CD4-positive, alpha-beta memory T cell (primary cell): ENCODE results near the gene DYNLT2B. TPM values are rescaled to one million over a fixed set of nuclear protein-coding genes. Genes with fewer than 3 reads are reported as not detected.
A peak's percentile ranks its signal among the peaks of the same experiment; 100 is the strongest.
"Not testable (repeated sequence)": the region's sequence is repeated elsewhere in the genome, so short reads cannot be mapped to it uniquely, and the experiment has no call there.

Experiments used
- CTCF ChIA-PET: fragments of 350-600 bp; sonication (Branson Sonifier 250); formaldehyde crosslinking; loops from one replicate; lab custom pipeline; 2021; ENCODE audit warnings: inconsistent platforms; ENCODE audit not compliant: partially characterized antibody; lab: Charles Lee
- POLR2A ChIA-PET: fragments of 350-600 bp; sonication (Branson Sonifier 250); formaldehyde crosslinking; loops from one replicate; lab custom pipeline; 2021; ENCODE audit not compliant: partially characterized antibody; lab: Charles Lee
- DNase-seq, 5 donors: peaks; one replicate each; pipeline versions ENCODE4 v3.0.0 to v3.0.0-alpha.2; 2020 to 2022; ENCODE audit warnings: mixed read lengths in 1 of 5
- H3K27ac ChIP-seq: one replicate; pipeline ENCODE4 v1.7.0; 2013; ENCODE audit warnings: low read depth, low read length
- H3K27me3 ChIP-seq: 2 replicates; pipeline ENCODE4 v1.7.0; 2013; ENCODE audit warnings: mild to moderate bottlenecking, low read length, moderate library complexity; ENCODE audit not compliant: insufficient read depth
- H3K36me3 ChIP-seq: 2 replicates; pipeline ENCODE4 v1.7.0; 2013; ENCODE audit warnings: mild to moderate bottlenecking, low read length, moderate library complexity; ENCODE audit not compliant: insufficient read depth
- H3K4me1 ChIP-seq: 2 replicates; pipeline ENCODE4 v1.7.0; 2013; ENCODE audit warnings: mild to moderate bottlenecking, low read length, moderate library complexity; ENCODE audit not compliant: insufficient read depth
- H3K4me3 ChIP-seq, 2 donors: one replicate each; pipeline ENCODE4 v1.7.0; 2013; ENCODE audit warnings: low read length in 2 of 2, mild to moderate bottlenecking in 1 of 2
- H3K9me3 ChIP-seq, 2 donors: one replicate each; pipeline ENCODE4 v1.7.0; 2013; ENCODE audit warnings: low read length in 2 of 2, control low read depth in 1 of 2; ENCODE audit not compliant: control insufficient read depth in 1 of 2
- H3K27ac Mint-ChIP-seq, 7 donors: one replicate each; pipeline ENCODE4 v1.8.0; 2020 to 2021; ENCODE audit warnings: mixed read lengths in 7 of 7, mild to moderate bottlenecking in 6 of 7, inconsistent platforms in 3 of 7, moderate library complexity in 3 of 7
- H3K27me3 Mint-ChIP-seq, 2 donors: one replicate each; pipeline ENCODE4 v1.8.0; 2020 to 2021; ENCODE audit warnings: mixed read lengths in 2 of 2
- H3K36me3 Mint-ChIP-seq, 2 donors: one replicate each; pipeline ENCODE4 v1.8.0; 2020 to 2021; ENCODE audit warnings: mixed read lengths in 2 of 2, inconsistent platforms in 1 of 2, mild to moderate bottlenecking in 1 of 2
- H3K4me1 Mint-ChIP-seq, 4 donors: one replicate each; pipeline ENCODE4 v1.8.0; 2020 to 2021; ENCODE audit warnings: mixed read lengths in 4 of 4, mild to moderate bottlenecking in 1 of 4
- H3K4me3 Mint-ChIP-seq, 8 donors: one replicate each; pipeline ENCODE4 v1.8.0; 2020 to 2021; ENCODE audit warnings: mixed read lengths in 8 of 8, mild to moderate bottlenecking in 7 of 8, moderate library complexity in 6 of 8, inconsistent platforms in 3 of 8
- H3K9me3 Mint-ChIP-seq, 8 donors: one replicate each; pipeline ENCODE4 v1.8.0; 2020 to 2021; ENCODE audit warnings: mixed read lengths in 8 of 8, mild to moderate bottlenecking in 5 of 8, inconsistent platforms in 3 of 8, moderate library complexity in 1 of 8
- intact Hi-C: fragments of 100-400 bp; cut with micrococcal nuclease; formaldehyde crosslinking; loops from one replicate; pipeline ENCODE4 v1.15.1; 2023
- polyA plus RNA-seq, 2 donors: library from polyadenylated mRNA; unstranded; fragments of 300-500 nt; fragmentation: Illumina TruSeq; gene quantifications; one replicate each; pipeline ENCODE4 v1.2.3, GENCODE V29; 2021
- total RNA-seq, 2 experiments: library from RNA; stranded (reverse); gene quantifications; one replicate each; pipeline ENCODE4 v1.2.3, GENCODE V29; 2021

Gene DYNLT2B
- total and polyA plus RNA-seq, 4 experiments from 2014 or later = 6.0 to 31.1 (median 12.9) TPM

DNA sequence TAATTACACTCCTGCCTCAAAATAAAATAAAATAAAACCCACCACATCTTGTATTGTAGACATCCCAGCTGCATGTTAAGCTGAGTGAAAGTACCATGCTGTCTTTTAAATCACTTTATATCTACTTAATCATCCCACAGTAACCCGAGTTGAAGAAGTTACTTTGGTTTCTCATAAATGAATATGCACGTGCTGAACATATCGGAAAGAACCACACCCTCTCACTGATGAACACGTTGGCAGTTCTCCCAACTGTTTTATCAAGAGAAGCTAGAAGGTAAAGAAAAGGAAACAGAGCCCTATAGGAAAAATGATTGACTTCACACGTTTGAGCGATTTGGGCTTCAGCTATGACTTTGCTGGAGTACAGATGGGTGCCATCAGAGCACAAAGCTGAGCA, 36.1 kb upstream of the DYNLT2B start:
- Mint-ChIP-seq H3K36me3 (peaks cover 42 to 56% of the 10 kb centered on the region in 2 donors), H3K4me3 (no peak overlapping the region), H3K4me1 (peaks cover 0 to 10% (median 5%) of the 10 kb centered on the region in 4 donors), H3K27me3 (no peaks in the 10 kb centered on the region), H3K27ac (no peak overlapping the region), H3K9me3 (no peaks in the 10 kb centered on the region)
- no peak for DNase-seq
- Histone ChIP-seq H3K9me3 (no peaks in the 10 kb centered on the region), H3K27ac (no peak overlapping the region), H3K36me3 (peaks cover 42% of the 10 kb centered on the region), H3K4me3 (no peak overlapping the region), H3K27me3 (no peaks in the 10 kb centered on the region), H3K4me1 (peaks cover 4% of the 10 kb centered on the region)
- ChIA-PET CTCF (no interaction called here), POLR2A (interaction anchor here (1.1 kb wide), 1 partner anchor 37 kb away, joined by 3 read pairs; no protein-coding TSS in a partner anchor)
- intact Hi-C loops = no loop called here

DNA sequence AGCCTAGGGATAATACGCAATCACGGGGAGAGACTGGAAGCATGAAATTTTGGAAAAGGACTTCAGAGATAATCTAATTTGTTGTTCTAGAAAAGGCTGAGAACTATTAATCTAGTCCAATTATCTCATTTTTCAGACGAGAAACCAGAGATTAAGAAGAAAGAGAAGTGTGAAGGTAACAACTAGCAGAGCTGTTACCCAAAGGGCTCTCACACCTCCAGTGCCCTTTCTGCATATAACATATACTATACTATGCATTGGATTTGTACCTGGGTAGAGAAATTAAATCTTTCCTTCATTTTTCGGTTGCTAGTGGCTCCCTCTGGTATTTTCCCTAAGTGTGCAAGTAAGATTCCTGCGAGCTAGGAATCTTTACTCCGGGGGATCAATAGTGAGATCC, 33.5 kb upstream of the DYNLT2B start:
- H3K9me3 ChIP-seq = no peaks in the 10 kb centered on the region
- peaks cover 26% of the 10 kb centered on the region for H3K36me3 ChIP-seq
- H3K4me1 ChIP-seq = no peaks in the 10 kb centered on the region
- Mint-ChIP-seq H3K36me3 (peaks cover 43 to 52% of the 10 kb centered on the region in 2 donors), H3K4me1 (no peaks in the 10 kb centered on the region), H3K27ac (no peak overlapping the region), H3K9me3 (no peaks in the 10 kb centered on the region), H3K4me3 (no peak overlapping the region), H3K27me3 (no peaks in the 10 kb centered on the region)
- intact Hi-C loops = no loop called here
- no peak overlapping the region for H3K27ac ChIP-seq
- ChIA-PET CTCF (no interaction called here), POLR2A (interaction anchor here (1.1 kb wide), 1 partner anchor 8 kb away, joined by 3 read pairs; no protein-coding TSS in a partner anchor)
- DNase-seq = no peak
- H3K4me3 ChIP-seq = no peak overlapping the region
- no peaks in the 10 kb centered on the region for H3K27me3 ChIP-seq

DNA sequence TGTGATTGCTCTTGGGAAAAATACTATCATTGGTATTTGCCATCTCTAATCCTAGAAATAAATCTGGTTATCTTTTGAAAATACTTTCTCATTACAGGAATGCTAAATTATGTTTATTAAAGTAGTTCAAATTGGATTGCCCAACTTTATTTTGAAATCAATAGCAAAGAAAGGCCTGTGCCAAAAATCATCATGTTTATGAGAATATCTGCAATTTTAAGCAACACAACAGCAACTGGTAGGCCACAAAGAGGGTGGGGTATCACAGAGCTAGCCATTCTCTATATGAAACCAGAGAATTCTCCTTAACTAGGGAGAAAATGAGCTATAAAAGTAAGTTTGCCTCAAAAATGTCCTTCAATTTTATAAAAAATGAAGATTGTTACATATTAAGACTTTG, 32.0 kb upstream of the DYNLT2B start:
- no peaks in the 10 kb centered on the region for H3K4me1 Mint-ChIP-seq
- H3K4me1 ChIP-seq = no peaks in the 10 kb centered on the region
- no peak overlapping the region for H3K4me3 ChIP-seq
- H3K36me3 Mint-ChIP-seq = peaks cover 34 to 41% of the 10 kb centered on the region in 2 donors
- H3K36me3 ChIP-seq = peaks cover 11% of the 10 kb centered on the region
- H3K27ac ChIP-seq = no peak overlapping the region
- intact Hi-C loops = no loop called here
- H3K27ac Mint-ChIP-seq = no peak overlapping the region
- H3K9me3 Mint-ChIP-seq = peaks cover 0 to 2% (median 0%) of the 10 kb centered on the region in 8 donors
- no peak overlapping the region for H3K4me3 Mint-ChIP-seq
- no peaks in the 10 kb centered on the region for H3K27me3 Mint-ChIP-seq
- CTCF ChIA-PET = no interaction called here
- DNase-seq = no peak
- no peaks in the 10 kb centered on the region for H3K27me3 ChIP-seq
- POLR2A ChIA-PET = no interaction called here
- H3K9me3 ChIP-seq = no peaks in the 10 kb centered on the region

DNA sequence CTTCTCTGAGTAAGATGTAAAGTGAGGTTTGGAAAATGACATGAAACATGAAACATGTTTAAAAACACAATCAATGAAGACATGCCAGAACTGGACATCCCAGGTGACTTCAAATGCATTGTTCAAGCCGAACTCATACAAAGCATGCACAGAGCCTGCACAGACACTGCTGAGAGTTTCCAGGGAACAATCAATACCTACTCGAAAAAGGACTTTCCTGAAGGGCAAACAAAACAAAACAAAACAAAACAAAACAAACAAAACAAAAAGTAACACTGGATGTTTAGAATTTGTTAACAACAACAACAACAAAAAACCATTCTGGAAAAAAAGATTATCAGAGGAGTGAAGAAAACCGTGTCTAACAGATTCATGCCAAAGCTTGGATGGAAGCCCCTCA, 30.7 kb upstream of the DYNLT2B start:
- Histone ChIP-seq H3K27ac (no peak overlapping the region), H3K27me3 (no peaks in the 10 kb centered on the region), H3K4me3 (no peak overlapping the region), H3K36me3 (peaks cover 2% of the 10 kb centered on the region), H3K4me1 (no peaks in the 10 kb centered on the region), H3K9me3 (no peaks in the 10 kb centered on the region)
- Mint-ChIP-seq H3K27ac (no peak overlapping the region), H3K36me3 (peaks cover 25 to 33% of the 10 kb centered on the region in 2 donors), H3K4me1 (peaks cover 0 to 2% (median 0%) of the 10 kb centered on the region in 4 donors), H3K4me3 (no peak overlapping the region), H3K27me3 (no peaks in the 10 kb centered on the region), H3K9me3 (peaks cover 0 to 2% (median 0%) of the 10 kb centered on the region in 8 donors)
- intact Hi-C loops = no loop called here
- DNase-seq = no peak
- ChIA-PET CTCF (no interaction called here), POLR2A (interaction anchor here (0.6 kb wide), 1 partner anchor 1441 kb away, joined by 3 read pairs; no protein-coding TSS in a partner anchor)

DNA sequence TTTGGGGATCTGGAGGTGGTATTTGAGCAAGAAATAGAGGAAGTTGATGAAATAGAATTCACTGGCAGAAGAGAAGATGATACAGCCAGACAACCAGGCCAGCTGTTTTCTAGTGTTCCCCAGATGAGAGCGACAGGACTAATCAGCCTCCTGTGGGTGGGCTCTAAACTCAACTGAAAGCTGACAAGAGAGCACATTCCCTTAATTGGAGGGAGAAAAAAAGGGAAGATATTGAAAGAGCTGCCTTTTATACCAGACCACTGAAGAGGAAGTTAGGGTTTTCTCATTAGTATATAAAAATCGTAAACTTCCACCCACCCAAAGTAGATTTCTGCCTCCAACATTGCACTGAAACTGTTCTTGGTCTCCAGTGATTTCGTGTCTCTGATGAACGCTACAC, 26.6 kb upstream of the DYNLT2B start:
- H3K9me3 Mint-ChIP-seq = peaks cover 0 to 2% (median 0%) of the 10 kb centered on the region in 8 donors
- no peak overlapping the region for H3K4me3 Mint-ChIP-seq
- H3K27ac Mint-ChIP-seq = peak overlapping the region in 1 of 7 donors; percentile 37
- Histone ChIP-seq H3K9me3 (no peaks in the 10 kb centered on the region), H3K27me3 (no peaks in the 10 kb centered on the region), H3K36me3 (no peaks in the 10 kb centered on the region), H3K4me1 (no peaks in the 10 kb centered on the region), H3K27ac (no peak overlapping the region), H3K4me3 (no peak overlapping the region)
- no peaks in the 10 kb centered on the region for H3K27me3 Mint-ChIP-seq
- peaks cover 0 to 2% (median 0%) of the 10 kb centered on the region in 4 donors for H3K4me1 Mint-ChIP-seq
- H3K36me3 Mint-ChIP-seq = peaks cover 19 to 20% of the 10 kb centered on the region in 2 donors
- no peak for DNase-seq
- POLR2A ChIA-PET = no interaction called here
- CTCF ChIA-PET = no interaction called here
- intact Hi-C loops = no loop called here

DNA sequence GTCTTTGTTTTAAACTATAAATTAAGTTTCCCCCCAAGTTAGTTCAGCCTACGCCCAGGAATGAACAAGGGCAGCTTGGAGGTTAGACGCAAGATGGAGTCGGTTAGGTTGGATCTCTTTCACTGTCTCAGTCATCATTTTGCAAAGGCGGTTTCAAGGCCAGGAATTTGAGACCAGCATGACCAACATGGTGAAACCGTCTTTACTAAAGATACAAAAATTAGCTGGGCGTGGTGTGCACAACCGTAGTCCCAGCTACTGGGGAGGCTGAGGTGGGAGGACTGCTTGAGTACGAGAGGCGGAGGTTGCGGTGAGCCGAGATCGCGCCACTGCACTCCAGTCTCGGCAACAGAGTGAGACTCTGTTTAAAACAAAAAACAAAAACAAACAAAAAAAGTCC, 25.9 kb upstream of the DYNLT2B start:
- H3K27me3 Mint-ChIP-seq, intact Hi-C loops, CTCF ChIA-PET, H3K27ac ChIP-seq, DNase-seq, H3K27ac Mint-ChIP-seq, H3K9me3 Mint-ChIP-seq, H3K4me3 Mint-ChIP-seq, H3K4me3 ChIP-seq, H3K36me3 ChIP-seq, H3K9me3 ChIP-seq, H3K4me1 Mint-ChIP-seq, H3K27me3 ChIP-seq, POLR2A ChIA-PET, H3K4me1 ChIP-seq: not testable (repeated sequence)
- peaks cover 13 to 19% of the 10 kb centered on the region in 2 donors for H3K36me3 Mint-ChIP-seq

DNA sequence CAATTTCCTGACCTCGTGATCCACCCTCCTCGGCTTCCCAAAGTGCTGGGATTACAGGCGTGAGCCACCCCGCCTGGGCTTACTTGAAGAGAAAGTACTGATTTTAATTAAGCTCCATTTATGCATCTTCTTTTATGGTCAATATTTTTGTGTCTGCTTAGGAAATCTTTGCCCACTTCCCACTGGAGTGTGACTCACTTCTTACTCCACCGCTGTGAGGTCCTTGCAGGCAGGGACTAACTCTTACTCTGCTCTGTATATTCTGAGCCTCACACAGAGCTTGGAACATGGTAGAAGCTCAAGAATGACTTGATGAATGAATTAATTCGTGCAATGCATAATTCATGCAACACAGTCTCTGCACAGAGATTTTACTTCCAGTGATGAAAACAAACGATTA, 23.1 kb upstream of the DYNLT2B start:
- no peak for DNase-seq
- Mint-ChIP-seq H3K36me3 (peaks cover 2 to 5% of the 10 kb centered on the region in 2 donors), H3K27me3 (peaks cover 0 to 2% of the 10 kb centered on the region in 2 donors), H3K27ac (no peak overlapping the region), H3K9me3 (peaks cover 0 to 2% (median 0%) of the 10 kb centered on the region in 8 donors), H3K4me3 (no peak overlapping the region), H3K4me1 (peaks cover 0 to 5% (median 1%) of the 10 kb centered on the region in 4 donors)
- ChIA-PET CTCF (no interaction called here), POLR2A (no interaction called here)
- Histone ChIP-seq H3K4me1 (no peaks in the 10 kb centered on the region), H3K4me3 (no peak overlapping the region), H3K9me3 (no peaks in the 10 kb centered on the region), H3K27ac (no peak overlapping the region), H3K27me3 (no peaks in the 10 kb centered on the region), H3K36me3 (no peaks in the 10 kb centered on the region)
- intact Hi-C loops = no loop called here
